Retina (tissue), 1 donor: ENCODE data around the gene NEURL1B.

Experiments
- DNase-seq: peaks from one replicate; pipeline ENCODE4 v3.0.0-alpha.2; 2016

Gene NEURL1B

DNA sequence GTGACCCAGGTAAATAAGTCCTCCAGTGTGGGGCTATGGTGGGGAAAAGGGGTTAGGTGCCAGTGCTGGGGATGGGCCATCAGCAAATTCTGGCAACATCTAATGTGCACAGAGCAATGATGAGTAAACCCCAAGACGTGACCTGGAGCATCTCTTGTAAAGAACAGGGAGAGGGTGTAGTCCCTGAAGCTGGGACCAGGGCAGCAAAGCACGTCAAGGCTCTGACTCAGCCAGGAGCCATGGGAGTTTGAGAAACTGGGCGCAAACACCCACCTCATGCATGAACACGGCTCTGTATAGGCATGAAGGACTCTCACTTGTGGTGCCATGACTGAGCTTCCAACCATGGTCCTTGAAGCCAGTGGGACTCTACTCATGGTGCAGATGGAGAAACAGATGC lies 78.1 kb downstream of the NEURL1B start:
- no peak for DNase-seq

DNA sequence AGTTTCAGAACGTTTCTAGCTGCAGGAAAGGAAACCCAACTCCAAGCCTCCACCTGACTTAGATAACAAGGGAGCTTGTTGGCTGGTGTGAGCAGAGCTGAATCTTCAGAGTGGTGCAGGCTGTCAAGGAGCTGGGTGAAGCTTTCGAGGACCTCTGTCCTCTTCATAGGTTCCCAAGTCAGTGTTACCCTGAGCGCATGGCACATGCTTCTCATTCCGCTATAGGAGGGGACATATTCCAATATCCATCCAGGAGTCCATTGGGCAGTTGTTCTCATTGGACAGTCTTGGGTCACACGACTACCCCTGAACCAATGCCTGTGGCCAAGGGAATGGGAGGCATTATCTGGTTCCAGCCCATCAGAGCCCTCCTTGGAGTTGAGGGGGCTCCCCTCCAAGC lies 79.6 kb downstream of the NEURL1B start:
- no peak for DNase-seq

DNA sequence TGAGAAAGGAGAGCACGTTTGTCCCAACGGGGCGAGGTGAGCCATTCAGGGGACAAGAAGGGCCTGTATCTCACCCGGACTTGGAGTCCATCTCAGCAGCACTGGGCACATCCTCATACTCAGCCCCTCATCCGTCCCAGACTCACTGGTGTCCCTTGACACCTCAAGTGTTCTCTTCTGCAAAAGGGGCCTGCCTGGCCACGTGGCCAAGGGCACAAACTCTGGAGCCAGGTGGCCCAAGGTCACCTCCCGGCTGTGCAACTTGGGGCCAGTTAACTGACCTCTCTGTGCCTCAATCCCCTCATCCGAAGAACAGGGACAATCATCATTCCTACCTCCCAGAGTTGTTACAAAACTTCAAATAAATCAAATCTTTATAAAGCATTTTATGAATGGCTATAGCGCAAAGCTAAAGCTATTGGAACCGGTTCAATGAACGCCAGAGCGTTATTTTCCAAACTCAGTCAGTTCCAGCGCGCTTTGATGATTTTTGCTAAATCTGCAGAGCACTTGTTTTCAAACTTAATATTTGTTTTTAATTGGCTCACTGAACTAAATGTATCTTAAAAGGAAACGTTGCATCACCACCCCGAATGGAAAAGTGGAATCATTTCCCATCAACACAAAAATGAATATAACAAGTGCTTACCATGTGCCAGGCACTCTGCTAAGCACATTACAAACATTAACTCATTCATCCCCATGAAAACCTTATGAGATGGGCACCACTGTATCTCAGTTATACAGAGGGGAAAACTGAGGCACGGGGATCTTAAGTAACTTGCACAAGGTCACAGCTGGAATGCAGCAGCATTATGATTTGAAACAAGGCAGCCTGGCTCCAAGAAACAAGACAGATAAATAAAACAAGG lies 80.6 kb downstream of the NEURL1B start:
- no peak for DNase-seq

DNA sequence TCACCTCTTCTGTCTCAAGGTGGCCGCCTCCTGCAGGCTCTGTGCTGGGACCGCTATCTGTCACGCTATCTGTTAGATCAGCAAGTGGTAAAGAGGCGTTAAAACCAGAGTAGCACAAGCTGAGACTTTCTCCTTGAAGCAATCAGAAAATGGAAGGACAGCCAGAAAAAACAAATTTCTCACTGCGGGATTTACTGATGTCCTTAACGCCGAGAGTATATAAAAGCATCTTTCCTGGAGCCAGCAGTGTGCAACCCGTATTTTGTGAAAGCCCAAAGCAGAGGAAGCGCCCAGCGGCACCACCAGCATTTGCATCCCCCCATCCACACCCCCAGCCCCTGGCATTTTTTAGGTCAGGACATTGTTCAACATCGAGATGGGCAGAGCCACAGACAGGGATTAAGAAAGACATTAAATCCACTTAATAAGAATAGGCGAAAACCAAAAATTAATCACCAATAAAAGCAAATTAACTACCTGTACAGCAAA lies 81.3 kb downstream of the NEURL1B start:
- DNase-seq: no peak

DNA sequence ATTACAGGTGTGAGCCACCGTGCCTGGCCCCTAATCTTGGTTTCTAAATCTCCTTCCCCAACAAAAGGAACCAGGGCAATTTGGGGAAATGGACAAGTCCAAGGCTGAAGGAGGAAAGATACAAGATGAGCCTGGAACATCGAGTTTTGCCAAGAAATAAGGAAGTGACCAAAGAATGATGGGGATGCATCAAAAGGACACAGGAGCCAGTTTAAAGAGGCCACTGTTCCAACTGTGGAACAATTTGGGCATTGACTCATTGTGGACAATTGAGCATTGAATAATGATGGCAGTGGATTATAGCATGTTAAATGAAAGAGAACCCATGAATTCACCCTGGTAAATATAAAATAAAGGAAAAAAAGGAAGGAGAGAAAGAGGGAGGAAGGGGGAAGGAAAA lies 82.4 kb downstream of the NEURL1B start:
- DNase-seq: no peak

DNA sequence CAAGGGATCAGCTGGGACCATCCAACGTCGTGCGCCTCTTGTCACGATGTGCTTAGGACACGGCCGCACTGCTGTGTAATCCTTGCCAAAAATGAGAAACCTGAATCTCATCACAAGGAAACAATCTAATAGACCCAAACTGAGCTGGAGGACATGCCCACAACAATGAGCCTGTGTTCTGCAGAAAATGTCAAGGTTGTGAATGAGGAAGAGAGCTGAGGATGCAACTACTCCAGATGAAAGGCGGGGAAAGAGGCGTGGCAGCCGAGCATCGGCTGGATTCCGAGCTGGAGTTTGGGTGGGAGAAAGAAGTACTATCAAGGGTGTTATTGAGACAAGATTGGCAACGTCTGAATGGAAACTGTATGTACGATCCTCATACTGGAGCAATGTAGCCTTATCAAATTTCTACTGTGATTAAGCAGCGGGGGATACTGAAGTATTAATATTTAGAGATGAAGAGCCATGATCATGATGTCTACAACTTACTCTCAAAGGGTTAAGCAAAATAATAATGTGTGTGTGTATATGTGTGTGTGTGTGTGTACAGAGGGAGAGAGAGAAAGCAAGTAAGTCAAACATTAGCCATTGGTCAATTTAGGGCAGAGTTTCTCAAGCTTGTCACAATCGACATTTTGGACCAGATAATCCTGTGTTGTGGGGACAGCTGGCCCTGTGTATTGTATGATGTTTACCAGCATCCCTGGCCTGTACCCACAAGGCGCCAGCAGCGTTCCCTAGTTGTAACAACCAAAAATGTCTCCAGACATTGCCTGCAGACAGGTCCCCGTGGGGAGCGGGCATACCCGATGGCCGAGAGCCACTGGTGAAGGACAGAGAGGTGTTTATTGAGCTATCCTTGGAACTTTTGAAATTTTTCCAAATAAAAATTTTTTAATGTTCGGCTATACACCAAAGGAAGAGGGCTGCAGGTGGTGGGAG lies 83.5 kb downstream of the NEURL1B start:
- no peak for DNase-seq

DNA sequence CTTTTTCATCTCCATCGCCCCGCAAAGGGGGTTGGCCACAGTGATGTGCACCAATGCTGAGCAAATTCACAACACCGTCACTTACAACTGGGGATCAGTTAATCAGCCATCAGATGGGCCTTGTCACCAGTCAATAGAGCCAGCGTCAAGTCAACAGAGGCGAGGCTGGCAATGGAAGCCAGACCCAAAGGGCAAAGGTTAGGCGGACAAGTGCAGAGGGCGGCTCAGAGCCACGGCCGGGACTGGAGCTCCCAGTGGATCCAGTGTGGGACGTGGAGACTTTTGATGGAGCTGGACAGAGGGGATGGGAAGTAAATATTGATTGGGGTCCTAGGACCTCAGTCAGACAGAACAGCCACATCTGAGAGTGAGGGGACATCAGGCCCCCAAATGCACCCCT lies 84.2 kb downstream of the NEURL1B start:
- no peak for DNase-seq

DNA sequence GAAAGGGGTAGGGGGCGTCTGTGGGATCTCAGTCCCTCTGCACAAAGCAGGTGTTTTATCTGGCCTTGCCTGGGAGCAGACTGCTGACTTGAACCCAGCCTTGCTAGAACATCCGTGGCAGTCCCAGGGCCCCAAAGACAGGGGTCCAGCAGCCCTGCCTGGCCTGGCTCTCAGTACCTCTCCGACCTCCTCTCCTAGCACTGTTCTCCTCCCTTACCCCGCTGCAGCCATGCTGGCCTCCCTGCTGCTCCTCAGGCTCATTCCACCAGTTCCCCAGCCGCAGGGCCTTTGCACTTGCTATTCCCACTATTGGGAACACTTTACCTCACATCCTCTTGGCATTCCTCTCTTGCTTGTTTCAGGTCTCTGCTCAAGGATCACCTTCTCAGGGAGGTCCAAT lies 84.7 kb downstream of the NEURL1B start:
- DNase-seq: no peak

DNA sequence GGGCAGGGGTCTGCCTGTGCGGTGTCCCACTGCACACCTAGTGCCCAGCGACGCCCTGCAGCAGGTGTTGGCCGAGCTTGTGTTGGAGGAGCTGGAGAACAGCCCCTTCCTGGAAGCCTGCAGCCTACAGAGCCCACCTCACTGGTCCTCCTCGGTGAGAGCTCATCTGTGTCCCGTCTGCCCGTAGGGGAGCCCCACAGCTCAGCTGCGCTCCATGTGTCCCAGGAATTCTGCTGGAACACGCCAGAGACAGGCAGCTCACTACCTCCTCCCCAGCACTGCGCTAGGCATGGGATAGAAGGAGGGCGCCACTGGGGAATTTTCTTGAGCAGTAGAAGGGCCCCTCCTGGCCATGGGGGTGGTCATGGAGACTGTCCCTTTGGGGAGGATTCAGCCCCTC lies 85.9 kb downstream of the NEURL1B start:
- DNase-seq: no peak

DNA sequence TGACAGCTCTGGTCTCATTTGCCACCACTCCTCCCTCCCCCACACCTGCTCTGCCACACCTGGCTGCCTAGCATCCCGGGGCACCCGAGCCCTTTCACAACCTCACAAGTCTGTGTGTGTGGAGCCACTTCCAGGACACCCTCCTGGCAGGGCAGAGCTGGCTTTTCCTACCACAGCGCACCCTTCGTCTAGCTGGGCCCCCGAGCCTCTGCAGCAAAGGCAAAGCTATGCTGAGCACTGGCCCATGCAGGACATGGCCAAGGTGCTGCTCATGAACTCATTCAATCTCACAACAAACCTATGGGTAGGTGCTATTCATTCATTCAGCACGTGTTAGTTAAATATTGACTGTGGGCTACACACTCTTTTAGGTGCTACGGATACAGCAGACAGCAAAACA lies 86.5 kb downstream of the NEURL1B start:
- DNase-seq: no peak

DNA sequence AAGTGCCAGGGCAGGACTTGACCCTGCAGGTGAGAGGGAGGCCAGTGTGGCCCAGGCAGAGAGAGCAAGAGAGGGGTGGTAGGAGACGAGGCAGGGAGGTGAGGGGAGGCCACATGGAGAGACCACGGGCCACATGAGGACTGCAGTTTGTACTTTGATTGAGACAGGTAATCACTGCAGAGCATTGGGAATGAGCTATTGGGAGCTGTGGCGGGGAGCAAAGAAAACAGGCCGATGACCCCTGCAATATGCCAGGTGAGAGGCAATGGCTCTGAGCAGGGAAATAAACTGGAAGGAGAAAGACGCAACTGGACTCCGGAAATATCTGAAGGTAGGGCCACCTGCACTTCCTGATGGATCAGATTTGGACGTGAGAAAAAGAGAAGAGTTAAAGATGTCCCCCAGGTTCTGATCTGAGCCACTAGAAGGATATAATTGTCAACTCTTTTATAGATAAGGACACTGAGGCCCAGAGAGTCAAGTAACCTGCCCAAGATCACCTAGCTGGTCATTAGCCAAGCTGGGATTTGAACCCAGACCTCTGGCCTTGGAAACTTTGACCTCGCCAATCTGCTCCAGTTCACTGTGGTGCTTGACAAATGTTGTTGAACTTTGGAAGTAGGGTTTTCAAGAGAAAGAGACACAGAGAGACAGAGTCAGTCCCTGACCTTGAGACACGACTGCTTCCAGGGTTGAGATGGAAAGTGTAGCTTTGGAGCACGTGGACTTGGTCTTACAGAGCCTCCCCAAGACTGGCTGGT lies 87.6 kb downstream of the NEURL1B start:
- no peak for DNase-seq

DNA sequence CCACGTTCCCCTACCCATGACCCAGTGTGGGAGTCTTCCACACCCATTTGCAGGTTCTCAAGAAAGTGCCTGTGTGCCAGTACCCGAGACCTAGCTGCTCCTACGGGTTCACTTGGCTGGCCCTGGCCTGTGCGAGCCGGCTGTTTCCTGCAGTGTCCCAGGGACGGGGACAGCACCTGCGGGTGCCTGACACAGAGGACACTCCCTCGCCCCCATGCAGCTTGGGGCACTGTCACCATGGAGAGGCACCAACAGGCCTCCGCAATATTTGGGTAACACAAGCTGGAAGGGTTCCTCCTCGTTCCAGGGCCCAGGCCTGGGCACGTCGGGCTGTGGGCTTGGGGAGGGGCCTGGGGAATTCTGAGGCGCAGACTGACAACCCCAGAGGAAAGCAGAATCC lies 88.5 kb downstream of the NEURL1B start:
- no peak for DNase-seq

DNA sequence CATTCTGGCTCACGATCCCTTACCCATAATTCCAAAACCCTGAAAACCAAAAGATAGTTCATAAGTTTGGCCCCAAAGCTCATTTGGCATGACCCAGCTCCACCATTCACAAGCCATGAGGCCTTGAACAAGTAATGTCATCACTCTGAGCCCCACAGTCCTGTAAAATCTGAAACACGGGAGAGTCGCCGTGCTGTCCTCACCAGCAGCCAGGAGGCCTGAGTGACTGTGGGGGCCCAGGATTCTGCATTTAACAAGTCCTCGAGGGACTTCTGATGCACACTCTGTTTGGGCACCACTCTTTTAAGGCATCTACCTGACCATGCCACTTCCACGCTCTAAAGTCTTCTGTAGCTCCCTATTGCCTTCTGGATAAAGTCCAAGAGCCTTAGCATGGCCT lies 89.2 kb downstream of the NEURL1B start:
- DNase-seq: no peak

DNA sequence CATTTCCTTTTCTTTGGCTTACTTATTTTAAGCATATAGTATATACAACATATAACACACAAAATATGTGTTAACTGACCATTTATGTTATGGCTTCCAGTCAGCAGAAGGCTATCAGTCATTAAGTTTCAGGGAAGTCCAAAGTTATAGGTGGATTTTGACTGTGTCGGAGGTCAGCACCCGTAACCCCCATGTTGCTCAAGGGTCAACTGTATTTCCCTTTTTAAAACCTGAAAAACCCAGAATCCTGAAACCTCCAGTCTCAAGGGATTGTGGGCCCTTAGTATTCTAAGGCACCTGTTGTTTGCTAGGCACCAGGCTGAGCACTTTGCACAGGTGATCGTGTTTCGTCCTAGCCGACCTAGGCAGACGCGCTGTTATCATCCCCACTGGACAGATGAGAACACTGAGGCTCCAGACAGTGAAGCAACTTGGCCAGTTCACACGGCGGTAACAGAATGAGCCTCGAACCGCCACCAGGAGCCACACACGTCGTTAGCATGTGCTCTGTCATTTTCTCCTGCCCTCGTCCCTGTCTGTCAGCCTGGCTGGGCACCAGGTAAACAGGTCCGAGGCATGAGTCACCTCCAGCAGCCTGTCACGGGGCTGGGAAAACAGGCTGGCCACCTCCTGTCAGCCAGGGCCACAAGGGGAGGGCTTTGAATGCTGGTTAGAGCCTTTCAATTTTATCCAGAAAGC lies 90.1 kb downstream of the NEURL1B start:
- no peak for DNase-seq

DNA sequence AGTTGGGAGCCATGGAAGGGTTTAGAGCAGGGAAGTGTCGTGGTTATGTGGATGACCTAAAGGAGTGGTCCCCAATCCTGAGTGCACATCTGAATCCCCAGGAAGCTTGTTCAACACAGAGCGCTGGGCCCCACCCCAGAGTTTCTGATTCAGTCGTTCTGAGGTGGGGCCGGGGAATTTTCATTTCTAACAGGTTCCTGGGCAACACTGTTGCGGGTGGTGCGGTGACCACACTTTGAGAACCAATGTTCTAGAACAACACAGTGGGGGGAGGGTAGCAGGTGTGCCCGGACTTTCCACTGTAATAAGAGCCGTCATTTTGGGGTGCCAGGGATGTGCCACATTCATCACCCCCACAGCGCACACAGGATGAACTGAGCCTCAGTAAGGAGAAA lies 90.6 kb downstream of the NEURL1B start:
- DNase-seq: no peak

DNA sequence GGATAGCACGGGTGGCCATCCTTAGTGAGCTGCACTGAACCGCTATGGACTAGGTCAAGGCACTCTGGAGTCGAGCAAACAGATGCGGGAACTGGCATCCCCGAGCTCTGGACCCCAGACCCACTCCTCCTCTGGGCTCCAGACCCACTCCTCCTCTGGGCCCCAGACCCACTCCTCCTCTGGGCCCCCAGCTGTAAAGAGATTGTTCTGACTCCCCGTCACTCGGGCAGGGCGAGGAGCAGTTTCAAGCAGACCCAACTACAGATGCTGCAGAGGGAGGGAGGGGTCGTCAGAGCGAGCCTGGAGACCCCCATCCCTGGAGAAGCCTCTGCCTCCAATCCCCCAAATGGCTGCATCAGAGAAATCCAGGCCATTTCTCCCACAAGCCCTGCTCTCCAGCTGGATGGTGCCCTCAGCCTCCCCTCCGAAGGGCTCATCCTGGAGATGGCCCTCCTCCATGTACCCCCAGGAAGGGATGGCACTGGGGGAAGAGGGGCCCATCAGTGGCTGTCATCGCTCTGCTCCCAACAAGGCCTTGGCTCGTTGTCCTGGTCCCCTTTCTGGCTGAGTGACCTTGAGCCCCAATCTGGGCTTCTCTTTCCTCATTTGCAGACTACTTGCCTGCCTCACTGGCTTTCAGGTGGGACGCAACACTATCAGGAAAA lies 91.3 kb downstream of the NEURL1B start:
- no peak for DNase-seq

DNA sequence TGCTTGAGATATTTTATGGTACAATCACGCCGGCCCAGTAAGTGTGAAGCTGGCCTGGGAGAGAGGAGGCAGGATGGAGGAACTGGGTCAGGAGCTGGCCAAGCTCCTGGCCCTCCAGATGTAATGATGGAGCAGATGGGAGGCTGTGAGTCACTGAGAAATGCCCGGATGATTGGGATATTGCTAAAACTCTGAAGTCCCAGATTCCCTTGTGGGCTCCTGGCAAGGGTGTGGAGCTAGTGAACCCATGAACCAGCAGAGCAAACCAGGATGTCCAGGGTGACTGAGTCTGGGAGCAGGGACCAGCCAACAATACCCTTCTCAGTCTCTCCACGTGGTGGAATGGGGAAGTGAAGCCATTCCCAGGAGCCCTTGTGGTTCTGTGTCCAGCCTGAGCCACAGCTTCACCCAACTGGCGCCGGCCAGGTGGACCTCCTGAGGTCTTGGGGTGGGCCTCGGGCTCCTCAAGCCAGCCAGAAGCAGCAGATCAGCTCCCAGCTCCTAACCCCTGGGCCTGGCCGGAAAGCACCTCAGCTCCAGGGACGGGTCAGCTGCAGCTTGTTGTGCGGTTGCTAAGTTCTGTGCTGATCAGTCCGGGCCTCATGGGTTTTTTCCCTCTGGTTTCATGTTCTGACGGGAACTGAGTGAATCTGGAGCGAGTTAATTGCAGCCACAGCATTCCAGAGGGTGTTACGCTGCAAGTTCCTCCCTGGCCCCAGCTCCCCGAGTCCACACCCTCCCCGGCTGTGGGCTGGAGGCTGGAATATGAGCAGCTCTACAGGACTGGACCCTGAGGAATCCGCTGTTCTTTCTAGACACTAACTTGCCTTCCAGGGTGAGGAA lies 92.3 kb downstream of the NEURL1B start:
- peak; percentile 39 for DNase-seq

DNA sequence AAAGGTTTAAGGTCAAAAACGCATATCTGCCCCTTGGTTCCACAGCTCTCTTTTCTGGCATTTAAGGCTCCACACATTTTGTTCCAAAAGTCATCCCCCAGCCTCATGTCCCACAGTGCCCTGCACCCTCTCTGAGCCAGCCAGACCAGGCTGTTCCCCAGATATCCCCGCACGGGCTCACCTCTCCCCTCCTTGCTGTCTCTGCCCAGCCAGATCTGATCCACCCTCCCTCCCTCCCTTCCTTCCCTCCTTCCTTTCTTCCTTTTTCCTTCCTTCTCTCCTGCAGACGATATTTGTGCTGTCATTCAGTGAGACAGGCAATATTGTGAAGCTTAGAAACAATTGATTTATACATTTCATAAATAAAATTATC lies 92.9 kb downstream of the NEURL1B start:
- no peak for DNase-seq

DNA sequence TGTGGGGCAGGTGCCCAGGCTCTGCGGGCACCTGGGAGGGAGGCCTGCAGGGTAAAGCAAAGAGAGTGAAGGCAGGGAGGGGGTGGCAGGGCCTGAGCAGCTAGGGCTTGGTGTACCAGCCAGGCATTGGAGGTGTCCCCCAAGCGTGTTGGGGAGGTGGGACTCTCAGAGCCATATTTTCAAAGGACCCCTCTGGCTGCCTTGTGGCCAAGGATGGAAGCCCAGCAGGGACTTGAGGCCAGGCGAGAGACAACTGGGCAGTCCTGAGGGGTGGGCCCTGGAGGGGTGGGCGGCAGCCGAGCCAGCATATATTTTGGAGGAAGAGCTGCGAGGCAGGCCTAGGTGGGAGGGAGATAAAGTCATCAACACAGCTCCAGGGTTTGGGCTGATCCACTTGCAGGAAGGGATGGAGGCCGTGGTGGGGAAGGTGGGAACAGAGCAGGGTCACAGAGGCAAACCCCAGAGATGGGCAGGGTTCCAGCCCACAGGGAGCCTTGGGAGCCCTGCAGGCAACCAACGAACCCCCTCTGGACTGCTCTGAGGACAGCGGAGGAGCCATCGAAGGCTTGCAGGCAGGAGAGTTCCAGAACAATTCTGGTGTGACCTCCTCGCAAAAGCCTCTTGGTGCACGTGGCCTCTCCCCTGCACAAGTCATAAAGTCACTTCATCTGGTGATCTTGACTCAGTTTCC lies 94.2 kb downstream of the NEURL1B start:
- no peak for DNase-seq

DNA sequence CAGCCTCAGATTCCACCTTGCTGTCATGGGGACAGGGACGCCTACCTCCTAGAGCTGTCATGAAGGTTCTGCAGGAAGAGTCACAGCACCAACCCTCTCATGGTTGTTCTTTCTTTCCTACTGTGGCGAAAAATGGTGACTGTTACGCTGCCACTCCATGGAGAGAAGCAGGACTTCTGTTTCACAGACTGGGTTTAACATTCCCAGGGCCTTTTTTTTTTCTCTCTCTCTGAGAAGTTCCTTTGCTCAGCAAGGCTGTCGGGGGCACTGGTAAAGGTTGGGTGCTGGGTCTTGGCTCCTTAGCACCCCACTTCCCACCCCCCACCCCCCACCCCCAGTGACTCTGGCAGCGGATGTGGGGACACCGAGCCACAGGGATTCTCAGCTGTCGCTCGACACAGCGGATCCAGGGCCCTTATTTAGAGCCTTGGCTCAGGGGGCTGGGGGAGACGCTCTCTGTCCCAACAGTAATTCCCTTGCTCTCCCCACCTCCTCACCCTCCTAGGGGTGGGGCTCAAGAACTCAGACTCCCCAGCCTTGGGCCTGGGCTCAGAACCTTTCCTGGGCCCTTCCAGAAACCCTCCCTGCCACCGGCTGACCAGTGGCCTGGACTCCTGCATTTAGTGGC lies 95.6 kb downstream of the NEURL1B start:
- DNase-seq: no peak
